IMR-90 (cell line): ENCODE measurements around the gene OR8H1. TPM values are rescaled to one million over a fixed set of nuclear protein-coding genes. Genes with fewer than 3 reads are reported as not detected.

Experiments used
- ATAC-seq: fragments of 200-7000 bp; cut with Tn5 transposase; 2 replicates; pipeline ENCODE4 v1.9.1; 2020; ENCODE audit warnings: low read depth, mild to moderate bottlenecking, moderate library complexity
- BruUV-seq: library from RNA; stranded (reverse); fragments of 400-500 nt; replicated peaks from 2 replicates; lab custom pipeline; 2021; lab: Mats Ljungman, UMichigan
- CTCF ChIA-PET: fragments of 300-600 bp; formaldehyde crosslinking; extraction: SDS; loops from one replicate; lab custom pipeline; 2021; ENCODE audit warnings: antibody characterized with exemption; lab: Yijun Ruan, JAX
- POLR2A ChIA-PET: fragments of 300-600 bp; sonication (Branson Sonifier 250); formaldehyde crosslinking; loops from one replicate; lab custom pipeline; 2022; ENCODE audit warnings: antibody characterized with exemption; ENCODE audit not compliant: unreplicated experiment; lab: Charles Lee
- DNase-seq: peaks from one replicate; pipeline ENCODE4 v3.0.0; 2013
- H2AFZ ChIP-seq: replicated peaks from 2 replicates; pipeline ENCODE3; 2013; ENCODE audit warnings: low read length, mild to moderate bottlenecking; ENCODE audit not compliant: poor library complexity
- H2AK5ac ChIP-seq: 2 replicates; pipeline ENCODE4 v1.6.1; 2013; ENCODE audit warnings: low read depth, low read length, inconsistent platforms
- H2AK9ac ChIP-seq: replicated peaks from 2 replicates; pipeline ENCODE3; 2013; ENCODE audit warnings: mild to moderate bottlenecking, low read depth, low read length, moderate library complexity; ENCODE audit not compliant: poor library complexity
- H2BK120ac ChIP-seq: 2 replicates; pipeline ENCODE4 v1.6.1; 2013; ENCODE audit warnings: low read depth, low read length, inconsistent platforms
- H2BK15ac ChIP-seq: 3 replicates; pipeline ENCODE4 v1.6.1; 2013; ENCODE audit warnings: low read depth, low read length, inconsistent platforms
- H2BK20ac ChIP-seq: 2 replicates; pipeline ENCODE4 v1.6.1; 2013; ENCODE audit warnings: low read depth, mild to moderate bottlenecking, inconsistent platforms, low read length, moderate library complexity
- H2BK5ac ChIP-seq: 2 replicates; pipeline ENCODE4 v1.6.1; 2013; ENCODE audit warnings: mild to moderate bottlenecking, low read depth, low read length, inconsistent platforms; ENCODE audit not compliant: poor library complexity, severe bottlenecking
- H3K14ac ChIP-seq: replicated peaks from 2 replicates; pipeline ENCODE4 v1.6.1; 2013; ENCODE audit warnings: low read depth, low read length, inconsistent platforms
- H3K18ac ChIP-seq: 2 replicates; pipeline ENCODE4 v1.6.1; 2013; ENCODE audit warnings: low read depth, low read length, control low read depth
- H3K23ac ChIP-seq: 2 replicates; pipeline ENCODE4 v1.6.1; 2013; ENCODE audit warnings: low read depth, low read length, inconsistent platforms
- H3K27ac ChIP-seq: 2 replicates; pipeline ENCODE4 v1.5.1; 2013; ENCODE audit warnings: mild to moderate bottlenecking, control low read depth, low read length; ENCODE audit not compliant: insufficient read depth
- H3K27me3 ChIP-seq: 2 replicates; pipeline ENCODE4 v1.6.1; 2013; ENCODE audit warnings: low read length; ENCODE audit not compliant: control insufficient read depth, insufficient read depth
- H3K36me3 ChIP-seq: 2 replicates; pipeline ENCODE4 v1.6.1; 2013; ENCODE audit warnings: low read length, mixed read lengths; ENCODE audit not compliant: control insufficient read depth, insufficient read depth
- H3K4ac ChIP-seq: 2 replicates; pipeline ENCODE4 v1.6.1; 2013; ENCODE audit warnings: low read depth, low read length, inconsistent platforms
- H3K4me1 ChIP-seq: 2 replicates; pipeline ENCODE4 v1.6.1; 2013; ENCODE audit warnings: low read length, mixed read lengths; ENCODE audit not compliant: control insufficient read depth, insufficient read depth
- H3K4me2 ChIP-seq: 2 replicates; pipeline ENCODE4 v1.6.1; 2013; ENCODE audit warnings: low read depth, mild to moderate bottlenecking, control low read depth, low read length, moderate library complexity
- H3K4me3 ChIP-seq: 2 replicates; pipeline ENCODE4 v1.5.1; 2013; ENCODE audit warnings: low read depth, mild to moderate bottlenecking, control low read depth, low read length, moderate library complexity; ENCODE audit not compliant: insufficient read depth
- H3K56ac ChIP-seq: 2 replicates; pipeline ENCODE4 v1.6.1; 2013; ENCODE audit warnings: low read length, inconsistent platforms; ENCODE audit not compliant: insufficient read depth; ENCODE audit errors: extremely low read depth
- H3K79me1 ChIP-seq, 2 experiments: 2 replicates each; pipeline ENCODE4 v1.6.1; 2013; ENCODE audit warnings: low read length in 2 of 2, inconsistent platforms in 1 of 2, low read depth in 1 of 2
- H3K9ac ChIP-seq: 2 replicates; pipeline ENCODE4 v1.6.1; 2013; ENCODE audit warnings: low read depth, low read length, control low read depth
- H3K9me1 ChIP-seq: 2 replicates; pipeline ENCODE4 v1.6.1; 2013; ENCODE audit warnings: low read length, inconsistent platforms; ENCODE audit not compliant: insufficient read depth
- H3K9me3 ChIP-seq: 2 replicates; pipeline ENCODE4 v1.6.1; 2013; ENCODE audit warnings: low read length; ENCODE audit not compliant: control insufficient read depth, insufficient read depth
- H4K20me1 ChIP-seq: 2 replicates; pipeline ENCODE4 v1.6.1; 2013; ENCODE audit warnings: low read length, inconsistent platforms; ENCODE audit not compliant: insufficient read depth
- H4K5ac ChIP-seq: 2 replicates; pipeline ENCODE4 v1.6.1; 2013; ENCODE audit warnings: mild to moderate bottlenecking, low read depth, low read length, control low read depth
- H4K8ac ChIP-seq, 2 experiments: 2 replicates each; pipeline ENCODE4 v1.6.1; 2013; ENCODE audit warnings: low read depth in 2 of 2, low read length in 2 of 2, control low read depth in 1 of 2, inconsistent platforms in 1 of 2
- H4K91ac ChIP-seq: 2 replicates; pipeline ENCODE4 v1.6.1; 2013; ENCODE audit warnings: low read depth, low read length, inconsistent platforms; ENCODE audit not compliant: insufficient read depth
- CHD1 ChIP-seq: IDR thresholded peaks from 2 replicates; pipeline ENCODE4 v1.6.1; 2012; ENCODE audit warnings: low read depth, low read length, improper control_type of control experiment
- MAFK ChIP-seq: IDR thresholded peaks from 2 replicates; pipeline ENCODE4 v1.6.1; 2012; ENCODE audit warnings: low read depth, low read length, improper control_type of control experiment
- MAZ ChIP-seq: IDR thresholded peaks from 2 replicates; pipeline ENCODE4 v1.6.1; 2012; ENCODE audit warnings: low read depth, mild to moderate bottlenecking, low read length, improper control_type of control experiment, moderate library complexity, borderline replicate concordance
- dilution Hi-C: fragments of 300-500 bp; cut with HindIII; formaldehyde crosslinking; loops from one replicate; pipeline ENCODE4 v1.14.3; 2018; ENCODE audit warnings: low sequenced_read_pairs; ENCODE audit not compliant: unreplicated experiment
- in situ Hi-C: fragments of 300-500 bp; cut with MboI; formaldehyde crosslinking; loops from 3 replicates; pipeline ENCODE4 v1.14.3; 2019; ENCODE audit warnings: low sequenced_read_pairs, inconsistent platforms, mixed read lengths
- intact Hi-C: fragments of 100-400 bp; cut with micrococcal nuclease; formaldehyde crosslinking; loops from 2 replicates; pipeline ENCODE4 v1.10.0; 2022
- polyA plus RNA-seq, 3 experiments: library from polyadenylated mRNA; depleted of rRNA; stranded (reverse); fragments of >200 nt; gene quantifications; 2 replicates each; pipeline ENCODE4 v1.2.3, GENCODE V29; 2012; ENCODE audit warnings: low replicate concordance in 1 of 3
- total RNA-seq: library from RNA; depleted of rRNA; stranded (reverse); fragments of >200 nt; gene quantifications from 2 replicates; pipeline ENCODE4 v1.2.3, GENCODE V29; 2012; rRNA removed
- TF ChIP-seq, protein P1 (sequence below): conservative IDR thresholded peaks from 2 replicates; pipeline ENCODE4 v1.5.1; 2012; ENCODE audit warnings: mild to moderate bottlenecking, low read depth, low read length, improper control_type of control experiment

The OR8H1 gene
- total and polyA plus RNA-seq, 2 of the 4 experiments (the other 2 are of a cell fraction): not detected

GRCh38 chr11:56251954-56252353 lies 40.1 kb downstream of the OR8H1 start, which contains the start of gene OR5T3:
OR5T3 (plus strand) TSS chr11:56252254; CDS start chr11:56252254, 0 bp downstream.
- Histone ChIP-seq H3K4me1 (no peaks in the 10 kb centered on the region), H3K23ac (no peak within 1 kb of the TSS), H2BK20ac (no peak within 1 kb of the TSS), H3K27me3 (no peaks in the 10 kb centered on the region), H2AK9ac (no peak within 1 kb of the TSS), H3K9ac (no peak within 1 kb of the TSS), H3K27ac (no peak within 1 kb of the TSS), H4K20me1 (no peaks in the 10 kb centered on the region), H3K18ac (no peak within 1 kb of the TSS), H2AK5ac (no peak within 1 kb of the TSS), H3K9me3 (no peaks in the 10 kb centered on the region), H3K36me3 (no peaks in the 10 kb centered on the region), H2BK15ac (no peak within 1 kb of the TSS), H2BK5ac (no peak within 1 kb of the TSS), H4K8ac (no peak within 1 kb of the TSS), H3K79me1 (no peaks in the 10 kb centered on the region), H4K5ac (no peak within 1 kb of the TSS), H3K4me3 (no peak within 1 kb of the TSS), H3K4ac (no peak within 1 kb of the TSS), H2AFZ (no peak within 1 kb of the TSS), H3K4me2 (no peak within 1 kb of the TSS), H4K91ac (no peak within 1 kb of the TSS), H2BK120ac (no peak within 1 kb of the TSS), H3K9me1 (no peaks in the 10 kb centered on the region), H3K56ac (no peak within 1 kb of the TSS), H3K14ac (no peak within 1 kb of the TSS)
- ChIA-PET POLR2A (no interaction called here), CTCF (no interaction called here)
- dilution Hi-C loops: no loop called here
- DNase-seq: no peak
- in situ Hi-C loops: no loop called here
- TF ChIP-seq MAFK (no peak), MAZ (no peak), CHD1 (no peak)
- TF ChIP-seq, protein P1, sequence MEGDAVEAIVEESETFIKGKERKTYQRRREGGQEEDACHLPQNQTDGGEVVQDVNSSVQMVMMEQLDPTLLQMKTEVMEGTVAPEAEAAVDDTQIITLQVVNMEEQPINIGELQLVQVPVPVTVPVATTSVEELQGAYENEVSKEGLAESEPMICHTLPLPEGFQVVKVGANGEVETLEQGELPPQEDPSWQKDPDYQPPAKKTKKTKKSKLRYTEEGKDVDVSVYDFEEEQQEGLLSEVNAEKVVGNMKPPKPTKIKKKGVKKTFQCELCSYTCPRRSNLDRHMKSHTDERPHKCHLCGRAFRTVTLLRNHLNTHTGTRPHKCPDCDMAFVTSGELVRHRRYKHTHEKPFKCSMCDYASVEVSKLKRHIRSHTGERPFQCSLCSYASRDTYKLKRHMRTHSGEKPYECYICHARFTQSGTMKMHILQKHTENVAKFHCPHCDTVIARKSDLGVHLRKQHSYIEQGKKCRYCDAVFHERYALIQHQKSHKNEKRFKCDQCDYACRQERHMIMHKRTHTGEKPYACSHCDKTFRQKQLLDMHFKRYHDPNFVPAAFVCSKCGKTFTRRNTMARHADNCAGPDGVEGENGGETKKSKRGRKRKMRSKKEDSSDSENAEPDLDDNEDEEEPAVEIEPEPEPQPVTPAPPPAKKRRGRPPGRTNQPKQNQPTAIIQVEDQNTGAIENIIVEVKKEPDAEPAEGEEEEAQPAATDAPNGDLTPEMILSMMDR: no peak
- intact Hi-C loops: no loop called here
- ATAC-seq: no peak
- BruUV-seq: no TSS peak

Other genes with a start within 250 kb of the OR8H1 start
- not detected in 2 replicates for gene OR8I2, start 198.9 kb downstream of the OR8H1 start, total RNA-seq
- gene OR8I2, start 198.9 kb downstream of the OR8H1 start, polyA plus RNA-seq (2012; rRNA removed): not detected in 2 replicates
- gene OR8H2, start 188.6 kb downstream of the OR8H1 start, total RNA-seq: not detected in 2 replicates
- not detected in 2 replicates for gene OR8H2, start 188.6 kb downstream of the OR8H1 start, polyA plus RNA-seq (2012; rRNA removed)
- gene OR8H3, start 169.9 kb downstream of the OR8H1 start, total RNA-seq: not detected in 2 replicates
- not detected in 2 replicates for gene OR8H3, start 169.9 kb downstream of the OR8H1 start, polyA plus RNA-seq (2012; rRNA removed)
- gene OR8J3, start 152.1 kb downstream of the OR8H1 start, total RNA-seq: not detected in 2 replicates
- gene OR8J3, start 152.1 kb downstream of the OR8H1 start, polyA plus RNA-seq (2012; rRNA removed): not detected in 2 replicates
- gene OR8K5, start 131.9 kb downstream of the OR8H1 start, total RNA-seq: not detected in 2 replicates
- not detected in 2 replicates for gene OR8K5, start 131.9 kb downstream of the OR8H1 start, polyA plus RNA-seq (2012; rRNA removed)
- not detected in 2 replicates for gene OR5J2, start 115.6 kb downstream of the OR8H1 start, total RNA-seq
- not detected in 2 replicates for gene OR5J2, start 115.6 kb downstream of the OR8H1 start, polyA plus RNA-seq (2012; rRNA removed)
- gene OR5T2, start 58.0 kb downstream of the OR8H1 start, total RNA-seq: not detected in 2 replicates
- gene OR5T2, start 58.0 kb downstream of the OR8H1 start, polyA plus RNA-seq (2012; rRNA removed): not detected in 2 replicates
- not detected in 2 replicates for gene OR5T3, start 40.0 kb downstream of the OR8H1 start, total RNA-seq
- not detected in 2 replicates for gene OR5T3, start 40.0 kb downstream of the OR8H1 start, polyA plus RNA-seq (2012; rRNA removed)
- gene OR5T1, start 18.1 kb downstream of the OR8H1 start, total RNA-seq: not detected in 2 replicates
- gene OR5T1, start 18.1 kb downstream of the OR8H1 start, polyA plus RNA-seq (2012; rRNA removed): not detected in 2 replicates
- not detected in 2 replicates for gene OR8K3, start 22.9 kb upstream of the OR8H1 start, total RNA-seq
- gene OR8K3, start 22.9 kb upstream of the OR8H1 start, polyA plus RNA-seq (2012; rRNA removed): not detected in 2 replicates
- gene OR8K1, start 53.8 kb upstream of the OR8H1 start, total RNA-seq: not detected in 2 replicates
- gene OR8K1, start 53.8 kb upstream of the OR8H1 start, polyA plus RNA-seq (2012; rRNA removed): not detected in 2 replicates
- not detected in 2 replicates for gene OR8J1, start 62.0 kb upstream of the OR8H1 start, total RNA-seq
- not detected in 2 replicates for gene OR8J1, start 62.0 kb upstream of the OR8H1 start, polyA plus RNA-seq (2012; rRNA removed)
- gene OR8U1, start 83.4 kb upstream of the OR8H1 start, total RNA-seq: not detected in 2 replicates
- not detected in 2 replicates for gene OR8U1, start 83.4 kb upstream of the OR8H1 start, polyA plus RNA-seq (2012; rRNA removed)
- not detected in 2 replicates for gene OR5AL1, start 120.4 kb upstream of the OR8H1 start, total RNA-seq
- not detected in 2 replicates for gene OR5AL1, start 120.4 kb upstream of the OR8H1 start, polyA plus RNA-seq (2012; rRNA removed)
- gene OR5M3, start 181.1 kb upstream of the OR8H1 start, total RNA-seq: not detected in 2 replicates
- gene OR5M3, start 181.1 kb upstream of the OR8H1 start, polyA plus RNA-seq (2012; rRNA removed): not detected in 2 replicates
- gene OR5M8, start 199.1 kb upstream of the OR8H1 start, total RNA-seq: not detected in 2 replicates
- gene OR5M8, start 199.1 kb upstream of the OR8H1 start, polyA plus RNA-seq (2012; rRNA removed): not detected in 2 replicates